Activated T-helper 1 cell treated with anti-CD3 and anti-CD28 coated beads, Interleukin-2, amount 50 U/mL, for 16 hours (primary cell): ENCODE results near the gene ANKRD39.

ENCODE experiments used
- DNase-seq, 2 donors: peaks; one replicate each; pipeline ENCODE4 v3.0.0-alpha.2; 2020; ENCODE audit warnings: low read depth in 1 of 2, low spot score in 1 of 2

Gene ANKRD39

GRCh38 chr2:96859099-96859649 is 1.4 kb upstream of the ANKRD39 start:
- no peak for DNase-seq

GRCh38 chr2:96856776-96857666 is 795 bp downstream of the ANKRD39 start:
- DNase-seq: no peak

GRCh38 chr2:96853321-96853720 is 4.5 kb downstream of the ANKRD39 start:
- DNase-seq: no peak

GRCh38 chr2:96852667-96853066 is 5.1 kb downstream of the ANKRD39 start:
- DNase-seq: no peak

GRCh38 chr2:96848264-96848663 is 9.6 kb downstream of the ANKRD39 start:
- no peak for DNase-seq

GRCh38 chr2:96847586-96847985 is 10.2 kb downstream of the ANKRD39 start:
- no peak for DNase-seq

GRCh38 chr2:96846825-96847224 is 11.0 kb downstream of the ANKRD39 start:
- no peak for DNase-seq

- no peak for DNase-seq
Observed at GRCh38 chr2:96844405-96844808, 13.4 kb downstream of the ANKRD39 start.

GRCh38 chr2:96843538-96844268 is 14.1 kb downstream of the ANKRD39 start, which contains the start of gene ANKRD23:
Gene ANKRD23, minus strand, starts transcription at chr2:96844021. Its CDS starts 29 bp downstream, at chr2:96843992.
- DNase-seq: no peak

- DNase-seq: no peak
Observed at GRCh38 chr2:96842600-96842999, 15.2 kb downstream of the ANKRD39 start.

GRCh38 chr2:96841701-96842495 is 15.9 kb downstream of the ANKRD39 start:
- no peak for DNase-seq

- no peak for DNase-seq
Observed at GRCh38 chr2:96839875-96840850, 17.7 kb downstream of the ANKRD39 start.

GRCh38 chr2:96839293-96839874 is 18.4 kb downstream of the ANKRD39 start:
- peak; percentile 68 to 72 for DNase-seq

- DNase-seq: no peak
Observed at GRCh38 chr2:96838345-96839292, 19.2 kb downstream of the ANKRD39 start.

GRCh38 chr2:96837575-96837974 is 20.2 kb downstream of the ANKRD39 start:
- no peak for DNase-seq

GRCh38 chr2:96835830-96836229 is 22.0 kb downstream of the ANKRD39 start:
- DNase-seq: no peak

- DNase-seq: no peak
Observed at GRCh38 chr2:96832754-96833507, 24.9 kb downstream of the ANKRD39 start.

- no peak for DNase-seq
Observed at GRCh38 chr2:96832408-96832753, 25.4 kb downstream of the ANKRD39 start.
